ENCODE results near the gene GBGT1.

Gene GBGT1

DNA sequence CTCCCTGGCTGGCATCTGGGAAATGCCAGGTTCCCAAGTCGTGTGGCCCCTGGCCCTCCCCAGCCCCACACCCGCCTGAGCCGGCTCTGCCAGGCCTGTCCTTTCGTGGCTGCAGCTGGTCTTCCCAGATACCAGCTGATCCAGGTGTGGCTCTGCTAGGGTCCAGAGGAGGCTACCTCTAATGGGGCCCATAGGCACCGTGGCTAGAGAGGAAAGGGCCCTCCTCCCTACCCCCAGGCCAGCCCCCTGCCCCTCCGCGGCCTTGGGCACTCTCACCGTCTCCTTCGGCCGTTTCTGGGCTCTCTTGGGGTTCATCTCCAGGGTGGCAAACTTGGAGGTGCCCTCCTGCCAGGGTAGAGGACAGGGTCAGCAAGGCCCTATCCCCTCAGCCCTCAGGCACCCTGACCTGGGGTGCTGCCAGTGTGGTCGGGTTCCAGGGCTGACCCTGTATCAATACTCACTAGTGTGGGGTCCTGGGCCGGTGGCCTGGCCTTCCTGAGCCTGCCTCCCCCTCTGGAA lies 59.7 kb downstream of the GBGT1 start:
- no peaks in the 10 kb centered on the region for H3F3A ChIP-seq (ENCODE audit: insufficient read depth)
- no peaks in the 10 kb centered on the region for H3K9me3 ChIP-seq (ENCODE audit: insufficient read depth, low read length)
- H2AFZ ChIP-seq (ENCODE audit: low read depth, low read length, severe bottlenecking): no peak overlapping the region
- no peaks in the 10 kb centered on the region for H3K79me2 ChIP-seq (ENCODE audit: insufficient read depth, low read length)
- no peaks in the 10 kb centered on the region for H3K36me3 ChIP-seq (ENCODE audit: low read length)
- H3K4me2 ChIP-seq (ENCODE audit: low read depth, low read length, poor library complexity, severe bottlenecking): no peak overlapping the region
- no peaks in the 10 kb centered on the region for H4K20me1 ChIP-seq (ENCODE audit: low read depth, low read length)
- H3K27ac ChIP-seq (ENCODE audit: low read depth, low read length): no peak overlapping the region
- TF ChIP-seq EZH2phosphoT487 (conservative IDR thresholded peaks at IDR 0.05; ENCODE audit: low read length): no peak
- TF ChIP-seq, protein P1, sequence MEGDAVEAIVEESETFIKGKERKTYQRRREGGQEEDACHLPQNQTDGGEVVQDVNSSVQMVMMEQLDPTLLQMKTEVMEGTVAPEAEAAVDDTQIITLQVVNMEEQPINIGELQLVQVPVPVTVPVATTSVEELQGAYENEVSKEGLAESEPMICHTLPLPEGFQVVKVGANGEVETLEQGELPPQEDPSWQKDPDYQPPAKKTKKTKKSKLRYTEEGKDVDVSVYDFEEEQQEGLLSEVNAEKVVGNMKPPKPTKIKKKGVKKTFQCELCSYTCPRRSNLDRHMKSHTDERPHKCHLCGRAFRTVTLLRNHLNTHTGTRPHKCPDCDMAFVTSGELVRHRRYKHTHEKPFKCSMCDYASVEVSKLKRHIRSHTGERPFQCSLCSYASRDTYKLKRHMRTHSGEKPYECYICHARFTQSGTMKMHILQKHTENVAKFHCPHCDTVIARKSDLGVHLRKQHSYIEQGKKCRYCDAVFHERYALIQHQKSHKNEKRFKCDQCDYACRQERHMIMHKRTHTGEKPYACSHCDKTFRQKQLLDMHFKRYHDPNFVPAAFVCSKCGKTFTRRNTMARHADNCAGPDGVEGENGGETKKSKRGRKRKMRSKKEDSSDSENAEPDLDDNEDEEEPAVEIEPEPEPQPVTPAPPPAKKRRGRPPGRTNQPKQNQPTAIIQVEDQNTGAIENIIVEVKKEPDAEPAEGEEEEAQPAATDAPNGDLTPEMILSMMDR (IDR thresholded peaks at IDR 0.05; ENCODE audit: insufficient read depth, low read length, poor library complexity, severe bottlenecking): no peak
- no peaks in the 10 kb centered on the region for H3K9me2 ChIP-seq (replicated peaks; ENCODE audit: insufficient read depth, low read length)
- no peaks in the 10 kb centered on the region for H3K27me3 ChIP-seq (ENCODE audit: low read length)
- no peak overlapping the region for H3K9ac ChIP-seq (ENCODE audit: low read length)
- no peak overlapping the region for H3K4me3 ChIP-seq (ENCODE audit: insufficient read depth, low read length, poor library complexity, severe bottlenecking)

DNA sequence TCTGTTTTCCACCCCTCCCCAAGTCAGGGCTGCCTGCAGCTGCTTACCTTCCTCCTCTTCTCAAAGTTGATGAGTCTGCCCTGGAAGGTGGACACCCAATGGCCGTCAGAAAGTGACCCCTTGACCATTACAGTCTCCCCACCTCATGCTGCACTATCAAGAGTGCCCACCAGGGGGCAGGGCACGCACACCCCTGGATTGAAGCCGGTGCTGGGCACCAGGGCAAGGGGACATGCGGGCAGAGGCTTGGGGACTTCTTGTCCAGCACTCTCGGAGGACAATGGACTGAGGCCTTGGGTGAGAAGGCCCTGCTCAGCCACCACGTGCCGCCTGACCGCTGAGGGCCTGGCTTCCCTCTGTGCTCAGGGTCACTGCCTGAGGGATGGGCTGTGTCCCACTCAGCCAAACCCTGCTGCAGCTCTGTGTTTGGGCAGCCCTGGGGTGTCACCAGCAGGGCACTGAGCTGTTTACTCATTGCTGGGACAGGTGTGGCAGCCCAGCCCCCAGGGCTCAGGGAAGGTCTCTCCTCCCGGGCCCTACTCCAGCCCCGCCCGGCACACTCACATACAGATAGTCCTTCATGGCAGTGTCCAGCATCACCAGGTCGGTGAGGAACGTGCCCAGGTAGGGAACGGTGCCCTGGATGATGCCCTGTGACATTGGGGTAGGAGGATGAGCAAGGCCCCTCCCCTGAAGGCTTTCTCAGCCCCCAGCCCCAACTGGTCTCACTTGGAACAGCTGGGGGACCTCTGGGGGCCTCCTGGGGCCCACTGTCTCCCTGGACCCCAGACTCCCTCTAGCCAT lies 60.3 kb downstream of the GBGT1 start:
- Histone ChIP-seq H3K27me3 (ENCODE audit: low read length) (no peaks in the 10 kb centered on the region), H2AFZ (ENCODE audit: low read depth, low read length, severe bottlenecking) (no peak overlapping the region), H3K27ac (ENCODE audit: low read depth, low read length) (no peak overlapping the region), H3K9ac (ENCODE audit: low read length) (no peak overlapping the region), H3K4me3 (ENCODE audit: insufficient read depth, low read length, poor library complexity, severe bottlenecking) (no peak overlapping the region), H4K20me1 (ENCODE audit: low read depth, low read length) (no peaks in the 10 kb centered on the region), H3K4me2 (ENCODE audit: low read depth, low read length, poor library complexity, severe bottlenecking) (no peak overlapping the region), H3F3A (ENCODE audit: insufficient read depth) (no peaks in the 10 kb centered on the region), H3K36me3 (ENCODE audit: low read length) (no peaks in the 10 kb centered on the region), H3K79me2 (ENCODE audit: insufficient read depth, low read length) (no peaks in the 10 kb centered on the region), H3K9me2 (replicated peaks; ENCODE audit: insufficient read depth, low read length) (no peaks in the 10 kb centered on the region), H3K9me3 (ENCODE audit: insufficient read depth, low read length) (no peaks in the 10 kb centered on the region)
- no peak for TF ChIP-seq EZH2phosphoT487 (conservative IDR thresholded peaks at IDR 0.05; ENCODE audit: low read length)
- TF ChIP-seq, protein P1 (IDR thresholded peaks at IDR 0.05; ENCODE audit: insufficient read depth, low read length, poor library complexity, severe bottlenecking): peak; percentile 96

Data from SU-DHL-6 (cell line).